Osteocyte (in vitro differentiated cells): ENCODE data around the gene GALR2. TPM values are rescaled to one million over a fixed set of nuclear protein-coding genes. Genes with fewer than 3 reads are reported as not detected.

Experiments used
- DNase-seq: peaks from one replicate; pipeline ENCODE4 v3.0.0; 2021; ENCODE audit warnings: mixed read lengths; ENCODE audit not compliant: unreplicated experiment; ENCODE audit errors: extremely low spot score
- H3K27ac Mint-ChIP-seq: one replicate; pipeline ENCODE4 v1.8.0; 2021; ENCODE audit warnings: mild to moderate bottlenecking, mixed read lengths; ENCODE audit not compliant: unreplicated experiment
- H3K27me3 Mint-ChIP-seq: one replicate; pipeline ENCODE4 v1.8.0; 2021; ENCODE audit warnings: mixed read lengths; ENCODE audit not compliant: unreplicated experiment
- H3K36me3 Mint-ChIP-seq: one replicate; pipeline ENCODE4 v1.8.0; 2021; ENCODE audit warnings: mixed read lengths; ENCODE audit not compliant: unreplicated experiment
- H3K4me1 Mint-ChIP-seq: one replicate; pipeline ENCODE4 v1.8.0; 2021; ENCODE audit warnings: mixed read lengths; ENCODE audit not compliant: unreplicated experiment
- H3K4me3 Mint-ChIP-seq: one replicate; pipeline ENCODE4 v1.8.0; 2021; ENCODE audit warnings: mild to moderate bottlenecking, moderate library complexity, mixed read lengths; ENCODE audit not compliant: unreplicated experiment
- H3K9me3 Mint-ChIP-seq: one replicate; pipeline ENCODE4 v1.8.0; 2021; ENCODE audit warnings: mixed read lengths; ENCODE audit not compliant: unreplicated experiment
- CTCF ChIP-seq: fragments of 200-600 bp; sonication (generic); IDR thresholded peaks from 2 replicates; pipeline ENCODE4 v1.5.0; 2021; ENCODE audit warnings: antibody characterized with exemption, mild to moderate bottlenecking, moderate library complexity
- total RNA-seq: library from RNA; stranded (reverse); gene quantifications from 2 replicates; pipeline ENCODE4 v1.2.1, GENCODE V29; 2021

GALR2 gene
- total RNA-seq, 1 donor from 2014 or later = not detected

GRCh38 chr17:76085731-76086366 lies 11.3 kb downstream of the GALR2 start:
- Mint-ChIP-seq H3K4me3 (no peak overlapping the region), H3K4me1 (peaks cover 3% of the 10 kb centered on the region), H3K36me3 (peaks cover 29% of the 10 kb centered on the region), H3K27ac (no peak overlapping the region), H3K27me3 (peaks cover 7% of the 10 kb centered on the region), H3K9me3 (no peaks in the 10 kb centered on the region)
- no peak for DNase-seq
- TF ChIP-seq CTCF = no peak

- Mint-ChIP-seq H3K4me1 (peaks cover 3% of the 10 kb centered on the region), H3K27me3 (peaks cover 4% of the 10 kb centered on the region), H3K27ac (no peak overlapping the region), H3K36me3 (peaks cover 33% of the 10 kb centered on the region), H3K4me3 (no peak overlapping the region), H3K9me3 (no peaks in the 10 kb centered on the region)
- DNase-seq = no peak
- TF ChIP-seq CTCF = no peak
Observed at GRCh38 chr17:76086384-76086783, 11.8 kb downstream of the GALR2 start.

- TF ChIP-seq CTCF = no peak
- Mint-ChIP-seq H3K27ac (no peak overlapping the region), H3K9me3 (no peaks in the 10 kb centered on the region), H3K4me3 (no peak overlapping the region), H3K4me1 (peaks cover 2% of the 10 kb centered on the region), H3K27me3 (no peaks in the 10 kb centered on the region), H3K36me3 (peaks cover 34% of the 10 kb centered on the region)
- no peak for DNase-seq
Observed at GRCh38 chr17:76087531-76087930, 12.9 kb downstream of the GALR2 start.

GRCh38 chr17:76088041-76088867 lies 13.7 kb downstream of the GALR2 start:
- H3K4me3 Mint-ChIP-seq = no peak overlapping the region
- H3K9me3 Mint-ChIP-seq = no peaks in the 10 kb centered on the region
- no peaks in the 10 kb centered on the region for H3K4me1 Mint-ChIP-seq
- no peak for DNase-seq
- H3K27ac Mint-ChIP-seq = no peak overlapping the region
- H3K36me3 Mint-ChIP-seq = peaks cover 32% of the 10 kb centered on the region
- no peaks in the 10 kb centered on the region for H3K27me3 Mint-ChIP-seq
- no peak for TF ChIP-seq CTCF

- Mint-ChIP-seq H3K27ac (no peak overlapping the region), H3K4me1 (no peaks in the 10 kb centered on the region), H3K36me3 (peaks cover 36% of the 10 kb centered on the region), H3K27me3 (no peaks in the 10 kb centered on the region), H3K4me3 (no peak overlapping the region), H3K9me3 (no peaks in the 10 kb centered on the region)
- DNase-seq = no peak
- no peak for TF ChIP-seq CTCF
Observed at GRCh38 chr17:76088868-76089576, 14.4 kb downstream of the GALR2 start.
